OCI-LY1 (cell line): ENCODE measurements around the gene ERP29.

Source experiments
- CTCF ChIP-seq: fragments of 200-600 bp; sonication (generic), shearing (Covaris generic); IDR thresholded peaks from 2 replicates; pipeline ENCODE4 v1.5.1; 2017; ENCODE audit warnings: mild to moderate bottlenecking, antibody characterized with exemption, low read length, moderate library complexity, mixed read lengths
- EZH2 ChIP-seq: fragments of 200-600 bp; sonication (generic), shearing (Covaris generic); IDR thresholded peaks from 2 replicates; pipeline ENCODE4 v1.8.0; 2017; ENCODE audit warnings: borderline replicate concordance, mixed run types, mild to moderate bottlenecking, antibody characterized with exemption, low read length, moderate library complexity, mixed read lengths

GRCh38 chr12:111991946-111992345 is 21.3 kb upstream of the ERP29 start:
- TF ChIP-seq CTCF: no peak
- TF ChIP-seq EZH2: no peak
